ENCODE results near the gene ICE2. TPM values are rescaled to one million over a fixed set of nuclear protein-coding genes. Genes with fewer than 3 reads are reported as not detected.

The ICE2 gene
- total RNA-seq, 2 experiments from 2014 or later = 75.2 to 76.7 TPM

GRCh38 chr15:60370869-60371136, 108.1 kb downstream of the ICE2 start:
- Mint-ChIP-seq H3K27me3 (ENCODE audit: low read depth) (no peaks in the 10 kb centered on the region), H3K4me1 (ENCODE audit: low read depth) (no peaks in the 10 kb centered on the region), H3K9me3 (no peaks in the 10 kb centered on the region), H3K27ac (no peak overlapping the region), H3K4me3 (no peak overlapping the region), H3K36me3 (ENCODE audit: low read depth) (no peaks in the 10 kb centered on the region)
- DNase-seq = no peak
- CTCF ChIA-PET = no interaction called here
- intact Hi-C loops (cut with micrococcal nuclease) = no loop called here

GRCh38 chr15:60370105-60370868, 108.7 kb downstream of the ICE2 start:
- Mint-ChIP-seq H3K27ac (no peak overlapping the region), H3K4me3 (no peak overlapping the region), H3K27me3 (ENCODE audit: low read depth) (no peaks in the 10 kb centered on the region), H3K9me3 (no peaks in the 10 kb centered on the region), H3K4me1 (ENCODE audit: low read depth) (no peaks in the 10 kb centered on the region), H3K36me3 (ENCODE audit: low read depth) (no peaks in the 10 kb centered on the region)
- no peak for DNase-seq
- intact Hi-C loops (cut with micrococcal nuclease) = no loop called here
- CTCF ChIA-PET = interaction anchor here (0.7 kb wide), 1 partner anchor 11 kb away, joined by 3 read pairs; no protein-coding TSS in a partner anchor

- Mint-ChIP-seq H3K27me3 (ENCODE audit: low read depth) (no peaks in the 10 kb centered on the region), H3K4me1 (ENCODE audit: low read depth) (no peaks in the 10 kb centered on the region), H3K27ac (no peak overlapping the region), H3K4me3 (no peak overlapping the region), H3K36me3 (ENCODE audit: low read depth) (no peaks in the 10 kb centered on the region), H3K9me3 (no peaks in the 10 kb centered on the region)
- intact Hi-C loops (cut with micrococcal nuclease) = loop anchor here (10.0 kb wide), 1 partner anchor 685 kb away; no protein-coding TSS in a partner anchor
- no peak for DNase-seq
- CTCF ChIA-PET = interaction anchor here (0.7 kb wide), 1 partner anchor 10 kb away, joined by 3 read pairs; no protein-coding TSS in a partner anchor
These were observed 109.2 kb downstream of the ICE2 start for GRCh38 chr15:60369696-60370095.

Other genes starting within 250 kb of the ICE2 start
- 10 to 100 TPM; 16.9 to 18.0 TPM for gene ANXA2, start 81.2 kb downstream of the ICE2 start, total RNA-seq